Measurements from ENCODE around the gene FARS2.
A peak's percentile ranks its signal among the peaks of the same experiment; 100 is the strongest.

Gene FARS2

DNA sequence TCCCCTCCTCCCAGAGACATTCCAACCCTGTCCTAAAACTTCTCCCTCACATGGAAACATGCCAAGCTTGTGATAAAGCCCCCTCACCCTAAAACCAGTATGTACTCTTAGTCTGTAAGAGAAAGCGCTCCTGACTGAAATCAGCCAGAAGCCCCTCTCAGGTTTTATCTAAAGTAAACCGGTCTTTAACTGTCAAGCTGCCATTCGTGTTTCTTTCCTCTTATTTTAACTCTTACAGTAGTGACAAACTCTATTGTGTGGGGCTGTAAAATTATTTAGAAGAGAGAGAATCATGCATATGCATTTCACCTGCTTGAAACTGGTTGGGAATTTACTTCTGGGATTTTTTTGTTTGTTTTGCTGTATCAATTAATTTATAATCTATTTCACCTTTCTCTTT, 62.7 kb downstream of the FARS2 start (continued):
- TF ChIP-seq, protein P1, sequence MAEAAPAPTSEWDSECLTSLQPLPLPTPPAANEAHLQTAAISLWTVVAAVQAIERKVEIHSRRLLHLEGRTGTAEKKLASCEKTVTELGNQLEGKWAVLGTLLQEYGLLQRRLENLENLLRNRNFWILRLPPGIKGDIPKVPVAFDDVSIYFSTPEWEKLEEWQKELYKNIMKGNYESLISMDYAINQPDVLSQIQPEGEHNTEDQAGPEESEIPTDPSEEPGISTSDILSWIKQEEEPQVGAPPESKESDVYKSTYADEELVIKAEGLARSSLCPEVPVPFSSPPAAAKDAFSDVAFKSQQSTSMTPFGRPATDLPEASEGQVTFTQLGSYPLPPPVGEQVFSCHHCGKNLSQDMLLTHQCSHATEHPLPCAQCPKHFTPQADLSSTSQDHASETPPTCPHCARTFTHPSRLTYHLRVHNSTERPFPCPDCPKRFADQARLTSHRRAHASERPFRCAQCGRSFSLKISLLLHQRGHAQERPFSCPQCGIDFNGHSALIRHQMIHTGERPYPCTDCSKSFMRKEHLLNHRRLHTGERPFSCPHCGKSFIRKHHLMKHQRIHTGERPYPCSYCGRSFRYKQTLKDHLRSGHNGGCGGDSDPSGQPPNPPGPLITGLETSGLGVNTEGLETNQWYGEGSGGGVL (tag by site-specific recombination; IDR thresholded peaks at IDR 0.05): no peak
- TF ChIP-seq TCF7L2 (IDR thresholded peaks at IDR 0.05; ENCODE audit: borderline replicate concordance, low read depth, low read length): no peak
- no peak for TF ChIP-seq ZNF837 (tag by site-specific recombination; IDR thresholded peaks at IDR 0.05)
- peak; percentile 85; the same call in 1 of the 2 replicates for TF ChIP-seq TRIM28 (IDR thresholded peaks at IDR 0.05; ENCODE audit: borderline replicate concordance, low read length)
- TF ChIP-seq, protein P2, sequence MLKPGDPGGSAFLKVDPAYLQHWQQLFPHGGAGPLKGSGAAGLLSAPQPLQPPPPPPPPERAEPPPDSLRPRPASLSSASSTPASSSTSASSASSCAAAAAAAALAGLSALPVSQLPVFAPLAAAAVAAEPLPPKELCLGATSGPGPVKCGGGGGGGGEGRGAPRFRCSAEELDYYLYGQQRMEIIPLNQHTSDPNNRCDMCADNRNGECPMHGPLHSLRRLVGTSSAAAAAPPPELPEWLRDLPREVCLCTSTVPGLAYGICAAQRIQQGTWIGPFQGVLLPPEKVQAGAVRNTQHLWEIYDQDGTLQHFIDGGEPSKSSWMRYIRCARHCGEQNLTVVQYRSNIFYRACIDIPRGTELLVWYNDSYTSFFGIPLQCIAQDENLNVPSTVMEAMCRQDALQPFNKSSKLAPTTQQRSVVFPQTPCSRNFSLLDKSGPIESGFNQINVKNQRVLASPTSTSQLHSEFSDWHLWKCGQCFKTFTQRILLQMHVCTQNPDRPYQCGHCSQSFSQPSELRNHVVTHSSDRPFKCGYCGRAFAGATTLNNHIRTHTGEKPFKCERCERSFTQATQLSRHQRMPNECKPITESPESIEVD (tag by site-specific recombination; IDR thresholded peaks at IDR 0.05): no peak
- no peak for TF ChIP-seq GFI1B (tag by site-specific recombination; IDR thresholded peaks at IDR 0.05)
- no peak for TF ChIP-seq ZBTB20 (tag by site-specific recombination; IDR thresholded peaks at IDR 0.05)
- TF ChIP-seq SETDB1 (IDR thresholded peaks at IDR 0.05; ENCODE audit: insufficient read length, low read length): peak; percentile 97
- TF ChIP-seq KLF10 (tag by site-specific recombination; IDR thresholded peaks at IDR 0.05): no peak
- peak; percentile 94 for TF ChIP-seq ZNF510 (tag by site-specific recombination; IDR thresholded peaks at IDR 0.05; ENCODE audit: insufficient replicate concordance)
- TF ChIP-seq ZNF830 (tag by site-specific recombination; IDR thresholded peaks at IDR 0.05; ENCODE audit: low read depth): no peak
- TF ChIP-seq ZNF76 (tag by site-specific recombination; IDR thresholded peaks at IDR 0.05; ENCODE audit: borderline replicate concordance, low read depth): no peak
- peak; percentile 38; the same call in 1 of the 2 replicates for TF ChIP-seq ZNF549 (tag by site-specific recombination; IDR thresholded peaks at IDR 0.05)
- TF ChIP-seq, protein P3, sequence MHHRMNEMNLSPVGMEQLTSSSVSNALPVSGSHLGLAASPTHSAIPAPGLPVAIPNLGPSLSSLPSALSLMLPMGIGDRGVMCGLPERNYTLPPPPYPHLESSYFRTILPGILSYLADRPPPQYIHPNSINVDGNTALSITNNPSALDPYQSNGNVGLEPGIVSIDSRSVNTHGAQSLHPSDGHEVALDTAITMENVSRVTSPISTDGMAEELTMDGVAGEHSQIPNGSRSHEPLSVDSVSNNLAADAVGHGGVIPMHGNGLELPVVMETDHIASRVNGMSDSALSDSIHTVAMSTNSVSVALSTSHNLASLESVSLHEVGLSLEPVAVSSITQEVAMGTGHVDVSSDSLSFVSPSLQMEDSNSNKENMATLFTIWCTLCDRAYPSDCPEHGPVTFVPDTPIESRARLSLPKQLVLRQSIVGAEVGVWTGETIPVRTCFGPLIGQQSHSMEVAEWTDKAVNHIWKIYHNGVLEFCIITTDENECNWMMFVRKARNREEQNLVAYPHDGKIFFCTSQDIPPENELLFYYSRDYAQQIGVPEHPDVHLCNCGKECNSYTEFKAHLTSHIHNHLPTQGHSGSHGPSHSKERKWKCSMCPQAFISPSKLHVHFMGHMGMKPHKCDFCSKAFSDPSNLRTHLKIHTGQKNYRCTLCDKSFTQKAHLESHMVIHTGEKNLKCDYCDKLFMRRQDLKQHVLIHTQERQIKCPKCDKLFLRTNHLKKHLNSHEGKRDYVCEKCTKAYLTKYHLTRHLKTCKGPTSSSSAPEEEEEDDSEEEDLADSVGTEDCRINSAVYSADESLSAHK (tag by site-specific recombination; IDR thresholded peaks at IDR 0.05): no peak
- TF ChIP-seq, protein P4, sequence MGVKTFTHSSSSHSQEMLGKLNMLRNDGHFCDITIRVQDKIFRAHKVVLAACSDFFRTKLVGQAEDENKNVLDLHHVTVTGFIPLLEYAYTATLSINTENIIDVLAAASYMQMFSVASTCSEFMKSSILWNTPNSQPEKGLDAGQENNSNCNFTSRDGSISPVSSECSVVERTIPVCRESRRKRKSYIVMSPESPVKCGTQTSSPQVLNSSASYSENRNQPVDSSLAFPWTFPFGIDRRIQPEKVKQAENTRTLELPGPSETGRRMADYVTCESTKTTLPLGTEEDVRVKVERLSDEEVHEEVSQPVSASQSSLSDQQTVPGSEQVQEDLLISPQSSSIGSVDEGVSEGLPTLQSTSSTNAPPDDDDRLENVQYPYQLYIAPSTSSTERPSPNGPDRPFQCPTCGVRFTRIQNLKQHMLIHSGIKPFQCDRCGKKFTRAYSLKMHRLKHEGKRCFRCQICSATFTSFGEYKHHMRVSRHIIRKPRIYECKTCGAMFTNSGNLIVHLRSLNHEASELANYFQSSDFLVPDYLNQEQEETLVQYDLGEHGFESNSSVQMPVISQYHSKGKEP (tag by site-specific recombination; IDR thresholded peaks at IDR 0.05): no peak
- TF ChIP-seq, protein P5, sequence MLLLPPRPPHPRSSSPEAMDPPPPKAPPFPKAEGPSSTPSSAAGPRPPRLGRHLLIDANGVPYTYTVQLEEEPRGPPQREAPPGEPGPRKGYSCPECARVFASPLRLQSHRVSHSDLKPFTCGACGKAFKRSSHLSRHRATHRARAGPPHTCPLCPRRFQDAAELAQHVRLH (tag by site-specific recombination; IDR thresholded peaks at IDR 0.05): 0 out of 2 replicates have a peak, but pooled peaks have one; percentile 34
- no peak for TF ChIP-seq SALL2 (tag by site-specific recombination; IDR thresholded peaks at IDR 0.05; ENCODE audit: borderline replicate concordance)
- no peak for TF ChIP-seq ZNF544 (tag by site-specific recombination; IDR thresholded peaks at IDR 0.05)
- TF ChIP-seq ZNF776 (tag by site-specific recombination; IDR thresholded peaks at IDR 0.05; ENCODE audit: borderline replicate concordance): no peak
- TF ChIP-seq ZFP41 (tag by site-specific recombination; IDR thresholded peaks at IDR 0.05; ENCODE audit: borderline replicate concordance): no peak
- TF ChIP-seq ZNF184 (tag by site-specific recombination; IDR thresholded peaks at IDR 0.05): peak; percentile 91
- TF ChIP-seq ZNF664 (tag by site-specific recombination; IDR thresholded peaks at IDR 0.05): no peak
- no peak for TF ChIP-seq ZNF473 (tag by site-specific recombination; IDR thresholded peaks at IDR 0.05)
- TF ChIP-seq ZNF10 (tag by site-specific recombination; IDR thresholded peaks at IDR 0.05): no peak
- no peak for TF ChIP-seq ZNF239 (tag by site-specific recombination; IDR thresholded peaks at IDR 0.05)
- 0 out of 2 replicates have a peak, but pooled peaks have one; percentile 53 for TF ChIP-seq ZNF112 (tag by site-specific recombination; IDR thresholded peaks at IDR 0.05)
- TF ChIP-seq MYNN (tag by site-specific recombination; IDR thresholded peaks at IDR 0.05; ENCODE audit: borderline replicate concordance): no peak
- peak; percentile 68; the same call in 1 of the 2 replicates for TF ChIP-seq ZNF350 (tag by site-specific recombination; IDR thresholded peaks at IDR 0.05)
- TF ChIP-seq GLIS2 (tag by site-specific recombination; IDR thresholded peaks at IDR 0.05): no peak
- TF ChIP-seq ZNF777 (tag by site-specific recombination; IDR thresholded peaks at IDR 0.05; ENCODE audit: borderline replicate concordance): no peak
